GM23338 (cell line): Measurements from ENCODE around the gene NFX1. TPM values are rescaled to one million over a fixed set of nuclear protein-coding genes. Genes with fewer than 3 reads are reported as not detected.

Experiments used
- ATAC-seq: fragments of 200-7000 bp; cut with Tn5 transposase; 3 replicates; pipeline ENCODE4 v1.9.1; 2020
- DNase-seq: peaks from one replicate; pipeline ENCODE4 v3.0.0-alpha.2; 2015; ENCODE audit warnings: low spot score
- H2AFZ ChIP-seq: fragments of 200-600 bp; sonication (generic); 2 replicates; pipeline ENCODE4 v1.8.0; 2016; ENCODE audit warnings: antibody characterized with exemption, mild to moderate bottlenecking, moderate library complexity
- H3F3A ChIP-seq: fragments of 200-600 bp; sonication (generic); replicated peaks from 2 replicates; pipeline ENCODE4 v1.8.0; 2017; ENCODE audit warnings: antibody characterized with exemption, mixed run types, low read depth
- H3K27ac ChIP-seq: fragments of 200-600 bp; sonication (generic); 2 replicates; pipeline ENCODE4 v1.6.1; 2016; ENCODE audit warnings: low read depth
- H3K27me3 ChIP-seq: fragments of 200-600 bp; sonication (generic); 2 replicates; pipeline ENCODE4 v1.8.0; 2016; ENCODE audit warnings: mild to moderate bottlenecking, mixed run types, moderate library complexity; ENCODE audit not compliant: insufficient read depth
- H3K36me3 ChIP-seq: fragments of 200-600 bp; sonication (generic); 2 replicates; pipeline ENCODE4 v1.8.0; 2016; ENCODE audit warnings: mild to moderate bottlenecking; ENCODE audit not compliant: insufficient read depth
- H3K4me1 ChIP-seq: fragments of 200-600 bp; sonication (generic); 2 replicates; pipeline ENCODE4 v1.8.0; 2016; ENCODE audit warnings: mild to moderate bottlenecking, moderate library complexity; ENCODE audit not compliant: insufficient read depth
- H3K4me2 ChIP-seq: fragments of 200-600 bp; sonication (generic); 2 replicates; pipeline ENCODE4 v1.7.1; 2017; ENCODE audit warnings: mixed run types
- H3K4me3 ChIP-seq: fragments of 200-600 bp; sonication (generic); 2 replicates; pipeline ENCODE4 v1.6.1; 2016; ENCODE audit warnings: mixed run types
- H3K79me2 ChIP-seq: fragments of 200-600 bp; sonication (generic); replicated peaks from 2 replicates; pipeline ENCODE4 v1.8.0; 2017; ENCODE audit warnings: mild to moderate bottlenecking; ENCODE audit not compliant: insufficient read depth
- H3K9me2 ChIP-seq: fragments of 200-600 bp; sonication (generic); 2 replicates; pipeline ENCODE4 v1.8.0; 2017; ENCODE audit not compliant: insufficient read depth
- H4K20me1 ChIP-seq: fragments of 200-600 bp; sonication (generic); replicated peaks from 2 replicates; pipeline ENCODE4 v1.8.0; 2017; ENCODE audit warnings: mild to moderate bottlenecking; ENCODE audit not compliant: insufficient read depth
- H3K27ac Mint-ChIP-seq: 2 replicates; pipeline ENCODE4 v1.8.0; 2020; ENCODE audit warnings: inconsistent platforms, mild to moderate bottlenecking, moderate library complexity, mixed read lengths
- H3K27me3 Mint-ChIP-seq: 3 replicates; pipeline ENCODE4 v1.8.0; 2022; ENCODE audit warnings: low read depth, mild to moderate bottlenecking, moderate library complexity, mixed read lengths, inconsistent platforms; ENCODE audit not compliant: insufficient read depth, poor library complexity
- H3K36me3 Mint-ChIP-seq: 3 replicates; pipeline ENCODE4 v1.8.0; 2021; ENCODE audit warnings: low read depth, mild to moderate bottlenecking, inconsistent platforms, moderate library complexity, mixed read lengths
- H3K4me1 Mint-ChIP-seq: 3 replicates; pipeline ENCODE4 v1.8.0; 2020; ENCODE audit warnings: mild to moderate bottlenecking, inconsistent platforms, mixed read lengths
- H3K4me3 Mint-ChIP-seq: 3 replicates; pipeline ENCODE4 v1.8.0; 2021; ENCODE audit warnings: moderate library complexity, mild to moderate bottlenecking, inconsistent platforms, mixed read lengths
- H3K9me3 Mint-ChIP-seq: 3 replicates; pipeline ENCODE4 v1.8.0; 2020; ENCODE audit warnings: moderate library complexity, mild to moderate bottlenecking, inconsistent platforms, mixed read lengths
- JUNB ChIP-seq: IDR thresholded peaks from one replicate; pipeline ENCODE4 v1.6.1; 2016; ENCODE audit warnings: antibody characterized with exemption; ENCODE audit not compliant: unreplicated experiment
- POLR2AphosphoS5 ChIP-seq: IDR thresholded peaks from 2 replicates; pipeline ENCODE4 v1.6.1; 2016; ENCODE audit warnings: antibody characterized with exemption, low read depth
- STAT1 ChIP-seq: IDR thresholded peaks from one replicate; pipeline ENCODE4 v1.6.1; 2016; ENCODE audit warnings: antibody characterized with exemption; ENCODE audit not compliant: unreplicated experiment
- ZNF114 ChIP-seq: fragments of 250-450 bp; sonication (Bioruptor Pico); IDR thresholded peaks from 2 replicates; pipeline ENCODE4 v1.5.0; 2020; ENCODE audit warnings: mild to moderate bottlenecking, moderate library complexity
- ZNF331 ChIP-seq: fragments of 250-450 bp; sonication (Bioruptor Pico); IDR thresholded peaks from 2 replicates; pipeline ENCODE4 v1.5.0; 2020; ENCODE audit warnings: low read depth, mild to moderate bottlenecking, moderate library complexity
- ZNF462 ChIP-seq: fragments of 250-450 bp; sonication (Bioruptor Pico); IDR thresholded peaks from 2 replicates; pipeline ENCODE4 v1.5.0; 2020; ENCODE audit warnings: mild to moderate bottlenecking, moderate library complexity
- polyA plus RNA-seq: library from polyadenylated mRNA; unstranded; fragments of >200 nt; fragmentation: Nextera tagmentation; extraction: Ambion mirVana; gene quantifications from 2 replicates; pipeline ENCODE4 v1.2.1, GENCODE V29; 2016
- total RNA-seq: library from RNA; depleted of rRNA; stranded (reverse); fragments of >200 nt; shearing (Covaris generic); gene quantifications from 2 replicates; pipeline ENCODE4 v1.2.3, GENCODE V29; 2014
- TF ChIP-seq, protein P1 (sequence below): IDR thresholded peaks from one replicate; pipeline ENCODE4 v1.6.1; 2018; ENCODE audit warnings: antibody characterized with exemption; ENCODE audit not compliant: unreplicated experiment

Gene NFX1
- total and polyA plus RNA-seq, 2 experiments from 2014 or later, result 13.9 to 26.1 TPM

DNA sequence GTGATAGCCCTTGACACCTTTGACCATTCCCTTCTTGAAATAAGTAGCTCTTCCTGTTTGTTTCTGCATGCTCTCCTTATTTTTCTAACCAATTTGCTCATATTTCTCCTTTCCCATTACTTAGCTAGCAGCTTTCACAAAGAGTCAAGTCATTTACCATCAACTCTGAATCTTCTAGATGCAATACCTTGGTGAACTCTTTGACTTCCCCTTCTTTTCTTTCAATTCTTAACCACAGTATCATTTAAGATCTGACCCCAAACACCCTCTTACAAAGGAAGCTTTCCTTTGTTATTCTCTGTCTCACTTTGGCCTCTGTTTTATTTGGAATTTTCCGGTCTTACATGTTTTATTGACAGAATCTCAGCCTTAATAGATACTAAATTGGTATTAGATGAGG is 14.0 kb downstream of the NFX1 start:
- Histone ChIP-seq H2AFZ (no peak overlapping the region), H3K4me2 (no peak overlapping the region), H3K79me2 (peaks cover 12% of the 10 kb centered on the region), H3K27me3 (no peaks in the 10 kb centered on the region), H3K27ac (no peak overlapping the region), H3K4me3 (no peak overlapping the region), H3F3A (no peaks in the 10 kb centered on the region), H3K36me3 (peaks cover 59% of the 10 kb centered on the region), H4K20me1 (peaks cover 6% of the 10 kb centered on the region), H3K9me2 (no peaks in the 10 kb centered on the region), H3K4me1 (no peaks in the 10 kb centered on the region)
- peaks cover 2% of the 10 kb centered on the region for H3K27me3 Mint-ChIP-seq
- no peak for DNase-seq
- H3K9me3 Mint-ChIP-seq, result no peaks in the 10 kb centered on the region
- no peak for ATAC-seq
- TF ChIP-seq, protein P1, sequence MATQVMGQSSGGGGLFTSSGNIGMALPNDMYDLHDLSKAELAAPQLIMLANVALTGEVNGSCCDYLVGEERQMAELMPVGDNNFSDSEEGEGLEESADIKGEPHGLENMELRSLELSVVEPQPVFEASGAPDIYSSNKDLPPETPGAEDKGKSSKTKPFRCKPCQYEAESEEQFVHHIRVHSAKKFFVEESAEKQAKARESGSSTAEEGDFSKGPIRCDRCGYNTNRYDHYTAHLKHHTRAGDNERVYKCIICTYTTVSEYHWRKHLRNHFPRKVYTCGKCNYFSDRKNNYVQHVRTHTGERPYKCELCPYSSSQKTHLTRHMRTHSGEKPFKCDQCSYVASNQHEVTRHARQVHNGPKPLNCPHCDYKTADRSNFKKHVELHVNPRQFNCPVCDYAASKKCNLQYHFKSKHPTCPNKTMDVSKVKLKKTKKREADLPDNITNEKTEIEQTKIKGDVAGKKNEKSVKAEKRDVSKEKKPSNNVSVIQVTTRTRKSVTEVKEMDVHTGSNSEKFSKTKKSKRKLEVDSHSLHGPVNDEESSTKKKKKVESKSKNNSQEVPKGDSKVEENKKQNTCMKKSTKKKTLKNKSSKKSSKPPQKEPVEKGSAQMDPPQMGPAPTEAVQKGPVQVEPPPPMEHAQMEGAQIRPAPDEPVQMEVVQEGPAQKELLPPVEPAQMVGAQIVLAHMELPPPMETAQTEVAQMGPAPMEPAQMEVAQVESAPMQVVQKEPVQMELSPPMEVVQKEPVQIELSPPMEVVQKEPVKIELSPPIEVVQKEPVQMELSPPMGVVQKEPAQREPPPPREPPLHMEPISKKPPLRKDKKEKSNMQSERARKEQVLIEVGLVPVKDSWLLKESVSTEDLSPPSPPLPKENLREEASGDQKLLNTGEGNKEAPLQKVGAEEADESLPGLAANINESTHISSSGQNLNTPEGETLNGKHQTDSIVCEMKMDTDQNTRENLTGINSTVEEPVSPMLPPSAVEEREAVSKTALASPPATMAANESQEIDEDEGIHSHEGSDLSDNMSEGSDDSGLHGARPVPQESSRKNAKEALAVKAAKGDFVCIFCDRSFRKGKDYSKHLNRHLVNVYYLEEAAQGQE, result no peak
- TF ChIP-seq POLR2AphosphoS5 (no peak), ZNF331 (CRISPR knock-in tag) (no peak), ZNF462 (CRISPR knock-in tag) (no peak), JUNB (no peak), ZNF114 (CRISPR knock-in tag) (no peak), STAT1 (no peak)
- H3K27ac Mint-ChIP-seq, result no peak overlapping the region
- H3K36me3 Mint-ChIP-seq, result peaks cover 53% of the 10 kb centered on the region
- H3K4me1 Mint-ChIP-seq, result no peaks in the 10 kb centered on the region
- no peak overlapping the region for H3K4me3 Mint-ChIP-seq
